Adrenal gland (tissue), 12 donors: ENCODE measurements around the gene NMRK2. TPM values are rescaled to one million over a fixed set of nuclear protein-coding genes. Genes with fewer than 3 reads are reported as not detected.

ENCODE experiments used
- DNase-seq, 7 donors: peaks; one replicate each; pipeline ENCODE4 v3.0.0-alpha.2; 2019 to 2020
- H3K27ac ChIP-seq, 5 donors: fragments of 200-600 bp; sonication (generic) in 4 of 5; 1 replicate in 3 of 5; 2 replicates in 2 of 5; pipeline versions ENCODE4 v1.5.1 to v1.8.0; 2016 to 2020; ENCODE audit warnings: mild to moderate bottlenecking in 1 of 5
- H3K27me3 ChIP-seq: fragments of 200-600 bp; 2 replicates; pipeline ENCODE4 v1.8.0; 2021
- H3K36me3 ChIP-seq, 2 donors: fragments of 200-600 bp; replicated peaks in 1 of 2; 1 replicate in 1 of 2; 2 replicates in 1 of 2; pipeline versions ENCODE4 v1.5.1 to v1.8.0; 2018 to 2022
- H3K4me1 ChIP-seq, 2 donors: fragments of 200-600 bp; replicated peaks in 1 of 2; 1 replicate in 1 of 2; 2 replicates in 1 of 2; pipeline versions ENCODE4 v1.5.1 to v1.8.0; 2018 to 2021
- H3K4me3 ChIP-seq, 4 donors: fragments of 200-600 bp; sonication (generic) in 3 of 4; one replicate each; pipeline ENCODE4 v1.5.1; 2016 to 2018
- H3K9me3 ChIP-seq, 3 donors: fragments of 200-600 bp; sonication (generic) in 1 of 3; replicated peaks in 1 of 3; 1 replicate in 2 of 3; 2 replicates in 1 of 3; pipeline versions ENCODE4 v1.5.1 to v1.8.0; 2016 to 2021
- POLR2A ChIP-seq, 2 donors: fragments of 450-650 bp; IDR thresholded peaks; one replicate each; pipeline ENCODE4 v1.6.1; 2017; ENCODE audit warnings: antibody characterized with exemption in 2 of 2, mild to moderate bottlenecking in 2 of 2, moderate library complexity in 1 of 2
- WGBS, 4 donors: extraction: QIAGEN DNeasy Blood & Tissue Kit in 2 of 4; methylation state at CpG; one replicate each; pipeline versions ENCODE4 v1.1.5 to v1.1.7; 2013 to 2017; 5-methylcytosine and 5-hydroxymethylcytosine counted together
- intact Hi-C, 2 donors: fragments of 100-400 bp; cut with DNase I; formaldehyde crosslinking; loops; one replicate each; pipeline versions ENCODE4 v1.14.1 to v1.15.0; 2022 to 2023
- polyA plus RNA-seq, 3 donors: library from polyadenylated mRNA; stranded (reverse); fragments of 200-250 nt in 2 of 3; fragments of 350-450 nt in 1 of 3; fragmentation: Illumina TruSeq in 1 of 3; extraction: RNeasy Lipid Tissue Mini Kit (QIAGEN cat#74804) in 1 of 3; gene quantifications; one replicate each; pipeline ENCODE4 v1.2.3, GENCODE V29; 2013 to 2014
- total RNA-seq, 9 donors: library from RNA; depleted of rRNA in 4 of 9; stranded (reverse); fragments of >200 nt in 4 of 9; fragments of 120-200 nt in 1 of 9; fragmentation: NEBNext Ultra II Directional in 1 of 9; extraction: Animal tissue kit (Norgen Biotek cat#: 25700) in 1 of 9; gene quantifications; one replicate each; pipeline versions ENCODE4 v1.1.0 to v1.2.4, GENCODE V29; 2013 to 2023
- TF ChIP-seq, protein P1 (sequence below), 6 experiments: fragments of 450-650 bp in 4 of 6; fragments of 200-600 bp in 2 of 6; sonication (generic) in 1 of 6; IDR thresholded peaks; 1 replicate in 5 of 6; 2 replicates in 1 of 6; pipeline versions ENCODE4 v1.5.1 to v1.8.0; 2016 to 2021; ENCODE audit warnings: antibody characterized with exemption in 6 of 6, mild to moderate bottlenecking in 2 of 6, moderate library complexity in 1 of 6
- donor health status: healthy with polysubstance abuse.
- donor health status: Bipolar disorder and iron deficiency.
- donor health status: DM: yes; HTN: yes; CAD: no.
- donor health status: DM: no; HTN: no; CAD: no.
- donor health status: DM: no; HTN: no; CAD: no.
- donor health status: DM: yes; HTN: yes; CAD: no.

The NMRK2 gene
- total and polyA plus RNA-seq, 12 donors: 0.36 to 14.7 (median 1.9) TPM; not detected in 4

DNA sequence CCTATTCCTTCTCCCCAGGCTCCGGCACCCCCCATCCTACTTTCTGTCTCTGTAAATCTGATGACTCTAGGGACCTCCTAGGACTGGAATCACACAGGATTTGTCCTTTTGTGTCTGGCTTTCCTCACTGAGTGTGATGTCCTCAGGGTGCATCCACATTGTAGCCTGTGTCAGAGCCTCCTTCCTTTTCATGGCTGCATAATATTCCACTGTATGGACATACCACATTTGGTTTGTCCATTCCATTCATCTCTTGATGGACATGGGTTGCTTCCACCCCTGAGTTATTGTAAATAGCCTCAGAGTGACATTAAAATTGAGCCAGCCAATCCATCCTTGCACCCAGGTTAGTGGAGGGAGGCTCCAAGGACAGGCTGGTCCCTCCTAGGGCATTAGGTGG is 22.8 kb upstream of the NMRK2 start:
- 93 to 100% (median 97%) methylated on average over 1 of the region's 1 CpG for WGBS, 4 donors
- no peak for TF ChIP-seq POLR2A (IDR thresholded peaks at IDR 0.05)
- TF ChIP-seq, protein P1, sequence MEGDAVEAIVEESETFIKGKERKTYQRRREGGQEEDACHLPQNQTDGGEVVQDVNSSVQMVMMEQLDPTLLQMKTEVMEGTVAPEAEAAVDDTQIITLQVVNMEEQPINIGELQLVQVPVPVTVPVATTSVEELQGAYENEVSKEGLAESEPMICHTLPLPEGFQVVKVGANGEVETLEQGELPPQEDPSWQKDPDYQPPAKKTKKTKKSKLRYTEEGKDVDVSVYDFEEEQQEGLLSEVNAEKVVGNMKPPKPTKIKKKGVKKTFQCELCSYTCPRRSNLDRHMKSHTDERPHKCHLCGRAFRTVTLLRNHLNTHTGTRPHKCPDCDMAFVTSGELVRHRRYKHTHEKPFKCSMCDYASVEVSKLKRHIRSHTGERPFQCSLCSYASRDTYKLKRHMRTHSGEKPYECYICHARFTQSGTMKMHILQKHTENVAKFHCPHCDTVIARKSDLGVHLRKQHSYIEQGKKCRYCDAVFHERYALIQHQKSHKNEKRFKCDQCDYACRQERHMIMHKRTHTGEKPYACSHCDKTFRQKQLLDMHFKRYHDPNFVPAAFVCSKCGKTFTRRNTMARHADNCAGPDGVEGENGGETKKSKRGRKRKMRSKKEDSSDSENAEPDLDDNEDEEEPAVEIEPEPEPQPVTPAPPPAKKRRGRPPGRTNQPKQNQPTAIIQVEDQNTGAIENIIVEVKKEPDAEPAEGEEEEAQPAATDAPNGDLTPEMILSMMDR (IDR thresholded peaks at IDR 0.05): no peak
- Histone ChIP-seq H3K27me3 (no peaks in the 10 kb centered on the region), H3K9me3 (peaks cover 0 to 4% (median 0%) of the 10 kb centered on the region in 3 donors), H3K4me3 (no peak overlapping the region), H3K27ac (no peak overlapping the region), H3K4me1 (no peaks in the 10 kb centered on the region), H3K36me3 (no peaks in the 10 kb centered on the region)
- intact Hi-C loops: no loop called here
- DNase-seq: no peak

DNA sequence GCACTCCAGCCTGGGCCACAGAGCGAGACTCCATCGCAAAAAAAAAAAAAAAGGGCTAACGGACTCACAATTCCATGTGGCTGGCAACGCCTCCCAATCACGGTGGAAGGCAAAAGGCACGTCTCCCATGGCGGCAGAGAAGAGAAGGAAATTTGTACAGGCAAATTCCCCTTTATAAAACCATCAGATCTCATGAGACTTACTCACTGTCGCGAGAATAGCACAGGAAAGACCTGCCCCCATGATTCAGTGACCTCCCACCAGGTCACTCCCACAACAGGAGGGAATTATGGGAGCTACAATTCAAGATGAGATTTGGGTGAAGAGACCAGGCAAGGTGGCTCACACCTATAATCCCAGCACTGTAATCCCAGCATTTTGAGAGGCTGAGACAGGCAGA is 18.7 kb upstream of the NMRK2 start:
- 71 to 85% (median 81%) methylated on average over 7 to 9 of the region's 9 CpGs for WGBS, 4 donors
- Histone ChIP-seq H3K27ac (no peak overlapping the region), H3K27me3 (no peaks in the 10 kb centered on the region), H3K4me3 (no peak overlapping the region), H3K36me3 (no peaks in the 10 kb centered on the region), H3K9me3 (peaks cover 0 to 4% (median 0%) of the 10 kb centered on the region in 3 donors), H3K4me1 (no peaks in the 10 kb centered on the region)
- no peak for TF ChIP-seq POLR2A (IDR thresholded peaks at IDR 0.05)
- TF ChIP-seq, protein P1 (IDR thresholded peaks at IDR 0.05): no peak
- DNase-seq: no peak
- intact Hi-C loops: no loop called here

- H3K27me3 ChIP-seq: no peaks in the 10 kb centered on the region
- H3K4me1 ChIP-seq: no peaks in the 10 kb centered on the region
- WGBS, 4 donors: 83 to 91% (median 88%) methylated on average over 5 of the region's 5 CpGs
- H3K9me3 ChIP-seq: no peaks in the 10 kb centered on the region
- intact Hi-C loops: no loop called here
- no peaks in the 10 kb centered on the region for H3K36me3 ChIP-seq
- no peak overlapping the region for H3K27ac ChIP-seq
- TF ChIP-seq POLR2A (IDR thresholded peaks at IDR 0.05): no peak
- TF ChIP-seq, protein P1 (IDR thresholded peaks at IDR 0.05): no peak
- DNase-seq: no peak
- no peak overlapping the region for H3K4me3 ChIP-seq
Observed at GRCh38 chr19:3916033-3916432, 16.8 kb upstream of the NMRK2 start.

- WGBS, 4 donors: 86 to 92% (median 90%) methylated on average over 6 to 8 of the region's 8 CpGs
- TF ChIP-seq, protein P1 (IDR thresholded peaks at IDR 0.05): no peak
- no peak for TF ChIP-seq POLR2A (IDR thresholded peaks at IDR 0.05)
- no peak for DNase-seq
- Histone ChIP-seq H3K36me3 (no peaks in the 10 kb centered on the region), H3K27ac (no peak overlapping the region), H3K4me1 (no peaks in the 10 kb centered on the region), H3K9me3 (no peaks in the 10 kb centered on the region), H3K4me3 (no peak overlapping the region), H3K27me3 (no peaks in the 10 kb centered on the region)
- intact Hi-C loops: no loop called here
Observed at GRCh38 chr19:3919793-3920192, 13.1 kb upstream of the NMRK2 start.
